Thymus (tissue), 11 donors: Measurements from ENCODE around the gene UBAP1. TPM values are rescaled to one million over a fixed set of nuclear protein-coding genes. Genes with fewer than 3 reads are reported as not detected.
"Not testable (repeated sequence)": the region's sequence is repeated elsewhere in the genome, so short reads cannot be mapped to it uniquely, and the experiment has no call there.

ENCODE experiments used
- DNase-seq, 9 donors: peaks; one replicate each; pipeline ENCODE4 v3.0.0-alpha.2; 2013; ENCODE audit warnings: low spot score in 9 of 9, low read depth in 6 of 9, missing footprints in 1 of 9
- H3K27ac ChIP-seq, 2 donors: one replicate each; pipeline ENCODE4 v1.5.1; 2013; ENCODE audit warnings: control low read depth in 1 of 2, low read depth in 1 of 2, low read length in 1 of 2, mild to moderate bottlenecking in 1 of 2, moderate library complexity in 1 of 2
- H3K27me3 ChIP-seq, 2 donors: one replicate each; pipeline ENCODE4 v1.5.1; 2013; ENCODE audit warnings: low read length in 1 of 2; ENCODE audit not compliant: control insufficient read depth in 2 of 2, insufficient read depth in 1 of 2
- H3K36me3 ChIP-seq, 2 donors: one replicate each; pipeline ENCODE4 v1.5.1; 2013; ENCODE audit warnings: low read length in 1 of 2, mild to moderate bottlenecking in 1 of 2, moderate library complexity in 1 of 2; ENCODE audit not compliant: control insufficient read depth in 2 of 2, insufficient read depth in 2 of 2
- H3K4me1 ChIP-seq, 2 donors: one replicate each; pipeline ENCODE4 v1.5.1; 2013; ENCODE audit warnings: low read length in 2 of 2; ENCODE audit not compliant: control insufficient read depth in 2 of 2, insufficient read depth in 2 of 2
- H3K4me3 ChIP-seq, 2 donors: one replicate each; pipeline ENCODE4 v1.5.1; 2013; ENCODE audit warnings: low read length in 2 of 2, control low read depth in 1 of 2, mild to moderate bottlenecking in 1 of 2
- H3K9me3 ChIP-seq, 2 donors: one replicate each; pipeline ENCODE4 v1.5.1; 2013; ENCODE audit warnings: low read length in 1 of 2, mild to moderate bottlenecking in 1 of 2; ENCODE audit not compliant: control insufficient read depth in 2 of 2, insufficient read depth in 1 of 2
- WGBS: extraction: QIAGEN DNeasy Blood & Tissue Kit; methylation state at CpG from one replicate; pipeline ENCODE4 v1.1.7; 2013; 5-methylcytosine and 5-hydroxymethylcytosine counted together
- polyA plus RNA-seq: library from polyadenylated mRNA; stranded (reverse); fragments of 200-250 nt; gene quantifications from one replicate; pipeline ENCODE4 v1.2.3, GENCODE V29; 2013
- total RNA-seq: library from RNA; stranded (reverse); fragments of 120-200 nt; gene quantifications from one replicate; pipeline ENCODE4 v1.2.4, GENCODE V29; 2013
- donor health status: healthy.

The UBAP1 gene
- total and polyA plus RNA-seq, 2 donors: 19.3 to 40.1 TPM

DNA sequence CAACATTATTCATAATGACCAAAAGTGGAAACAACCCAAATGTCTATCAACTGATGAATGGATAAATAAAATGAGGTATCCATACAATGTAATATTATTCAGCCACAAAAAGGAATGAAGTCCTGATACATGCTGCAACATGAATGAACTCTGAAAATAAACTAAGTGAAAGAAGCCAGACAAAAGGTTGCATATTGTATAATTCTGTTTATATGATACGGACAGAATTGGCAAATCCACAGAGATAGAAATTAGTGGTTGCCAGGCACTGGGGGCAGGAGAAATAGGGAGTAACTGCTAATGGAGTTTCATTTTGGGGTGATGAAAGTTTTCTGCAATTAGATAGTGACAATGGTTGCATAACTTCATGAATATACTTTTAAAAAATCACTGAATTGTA, 103.3 kb downstream of the UBAP1 start:
- no peaks in the 10 kb centered on the region for H3K9me3 ChIP-seq
- WGBS: 93% methylated on average over 1 of the region's 1 CpG
- H3K4me1 ChIP-seq: peaks cover 4 to 6% of the 10 kb centered on the region in 2 donors
- no peak overlapping the region for H3K27ac ChIP-seq
- H3K27me3 ChIP-seq: no peaks in the 10 kb centered on the region
- no peak overlapping the region for H3K4me3 ChIP-seq
- no peak for DNase-seq
- peaks cover 3 to 14% of the 10 kb centered on the region in 2 donors for H3K36me3 ChIP-seq

DNA sequence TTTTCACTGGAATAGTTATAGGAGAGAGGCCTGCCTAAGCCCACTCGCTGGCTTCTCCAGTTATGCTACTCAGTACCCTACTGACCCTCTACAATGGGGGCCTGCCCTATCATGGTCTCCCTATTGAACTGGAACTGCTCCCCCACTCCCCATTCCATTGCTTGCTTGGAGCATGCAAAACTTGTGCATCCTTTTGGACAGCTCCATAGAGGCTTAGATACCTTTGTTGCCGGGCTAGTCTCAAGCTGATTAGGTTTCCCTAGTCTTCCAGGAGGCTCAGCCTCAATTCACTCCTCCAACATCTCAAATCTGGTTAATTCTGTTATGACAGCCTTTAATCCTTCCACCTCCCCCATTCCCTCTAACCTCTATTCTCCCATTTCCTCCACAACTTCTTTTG, 110.3 kb downstream of the UBAP1 start:
- Histone ChIP-seq H3K4me3 (no peak overlapping the region), H3K36me3 (peaks cover 3 to 8% of the 10 kb centered on the region in 2 donors), H3K27ac (no peak overlapping the region), H3K9me3 (no peaks in the 10 kb centered on the region), H3K4me1 (no peaks in the 10 kb centered on the region), H3K27me3 (no peaks in the 10 kb centered on the region)
- no peak for DNase-seq
- 98% methylated on average over 2 of the region's 2 CpGs for WGBS

DNA sequence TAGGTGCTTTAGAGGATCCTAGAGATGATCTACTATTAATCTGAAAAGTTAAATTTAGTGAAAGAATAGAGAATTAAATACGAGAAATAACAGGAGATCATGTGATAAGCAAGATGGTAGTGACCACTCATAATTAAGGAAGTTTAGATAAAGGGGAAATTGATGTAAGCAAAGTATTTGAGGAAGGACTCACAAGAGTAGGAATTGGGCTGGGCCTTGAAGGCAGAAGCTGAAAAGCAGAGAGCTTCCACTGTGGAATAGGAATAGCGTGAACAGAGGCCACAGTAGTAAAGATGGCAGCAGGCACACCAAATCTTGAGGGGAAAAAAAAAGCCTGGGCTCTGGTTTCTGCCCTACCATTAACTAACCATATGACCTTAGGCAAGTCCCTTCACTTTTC, 112.2 kb downstream of the UBAP1 start:
- Histone ChIP-seq H3K27me3 (no peaks in the 10 kb centered on the region), H3K9me3 (no peaks in the 10 kb centered on the region), H3K36me3 (peaks cover 3 to 8% of the 10 kb centered on the region in 2 donors), H3K4me1 (no peaks in the 10 kb centered on the region), H3K27ac (no peak overlapping the region), H3K4me3 (no peak overlapping the region)
- no peak for DNase-seq
- 97% methylated on average over 2 of the region's 2 CpGs for WGBS

DNA sequence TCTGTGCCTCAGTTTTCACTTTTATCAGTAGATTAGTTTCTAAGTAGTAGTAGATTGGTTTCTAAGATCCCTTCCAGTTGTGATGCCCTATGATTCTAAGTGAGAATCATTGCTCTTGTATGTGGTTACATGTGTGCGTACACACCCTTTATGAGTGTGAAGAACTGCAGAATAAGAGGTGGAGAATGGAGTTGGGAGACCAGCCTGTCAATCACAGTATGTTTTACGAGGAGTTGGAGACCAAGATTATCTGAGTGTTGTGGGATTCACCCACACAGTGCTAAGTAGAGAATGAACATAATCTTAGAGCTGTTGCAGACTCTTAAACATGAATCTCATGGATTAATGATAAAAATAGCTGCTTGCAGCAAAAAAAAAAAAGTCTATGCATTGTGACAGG, 112.6 kb downstream of the UBAP1 start:
- WGBS: 98% methylated on average over 2 of the region's 2 CpGs
- H3K36me3 ChIP-seq: peaks cover 3 to 5% of the 10 kb centered on the region in 2 donors

DNA sequence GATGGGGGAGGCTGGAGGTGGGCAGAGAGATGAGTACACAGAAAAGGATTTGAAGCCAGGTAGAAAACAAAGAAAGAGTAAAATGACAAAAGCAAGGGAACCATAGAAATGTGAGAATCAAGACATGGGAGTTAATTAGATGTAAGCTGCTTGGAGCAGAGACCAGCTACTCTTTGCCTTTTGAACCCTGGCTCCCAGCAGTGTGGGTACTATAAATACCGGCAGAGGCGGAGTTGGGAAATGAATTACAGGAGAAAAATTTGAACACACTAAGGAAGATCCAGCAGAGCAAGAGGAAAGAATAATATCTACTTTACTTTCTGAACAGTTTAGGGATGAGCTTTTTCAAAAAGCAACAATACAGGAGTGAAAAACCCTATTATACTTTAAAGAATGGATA, 113.7 kb downstream of the UBAP1 start:
- Histone ChIP-seq H3K4me1 (no peaks in the 10 kb centered on the region), H3K27me3 (no peaks in the 10 kb centered on the region), H3K27ac (no peak overlapping the region), H3K36me3 (peaks cover 0 to 3% of the 10 kb centered on the region in 2 donors), H3K9me3 (no peaks in the 10 kb centered on the region), H3K4me3 (no peak overlapping the region)
- 73% methylated on average over 2 of the region's 2 CpGs for WGBS
- DNase-seq: no peak

More for the DNA sequence above, 112.6 kb downstream of the UBAP1 start:
- Histone ChIP-seq H3K4me3 (no peak overlapping the region), H3K4me1 (no peaks in the 10 kb centered on the region), H3K27ac (no peak overlapping the region), H3K27me3 (no peaks in the 10 kb centered on the region), H3K9me3 (no peaks in the 10 kb centered on the region)
- DNase-seq: no peak

DNA sequence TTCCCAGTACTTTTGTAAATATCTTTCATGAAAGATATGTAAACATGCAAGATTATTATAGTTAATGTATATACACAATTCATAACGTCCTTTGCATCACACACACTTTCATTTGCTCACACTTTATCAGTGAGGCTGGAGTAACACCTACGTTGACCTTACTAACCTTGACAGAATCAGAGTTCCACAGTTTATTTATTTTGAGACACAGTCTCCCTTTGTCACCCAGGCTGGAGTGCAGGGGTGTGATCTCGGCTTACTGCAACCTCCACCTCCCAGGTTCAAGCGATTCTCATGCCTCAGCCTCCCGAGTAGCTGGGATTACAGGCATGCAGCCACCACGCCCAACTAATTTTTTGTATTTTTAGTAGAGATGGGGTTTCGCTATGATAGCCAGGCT, 122.2 kb downstream of the UBAP1 start:
- H3K27me3 ChIP-seq, DNase-seq, H3K4me3 ChIP-seq, H3K9me3 ChIP-seq, H3K27ac ChIP-seq, H3K36me3 ChIP-seq, H3K4me1 ChIP-seq: not testable (repeated sequence)
- 98% methylated on average over 7 of the region's 7 CpGs for WGBS

Other genes starting within 250 kb of the UBAP1 start
- gene UBAP2, start 130.2 kb upstream of the UBAP1 start, total RNA-seq: 31.9 TPM
- gene UBAP2, start 130.2 kb upstream of the UBAP1 start, polyA plus RNA-seq: 17.2 TPM
- 18.6 TPM for gene DCAF12, start 52.3 kb upstream of the UBAP1 start, total RNA-seq
- 17.9 TPM for gene DCAF12, start 52.3 kb upstream of the UBAP1 start, polyA plus RNA-seq
- 4.5 TPM for gene KIF24, start 150.2 kb downstream of the UBAP1 start, total RNA-seq
- gene KIF24, start 150.2 kb downstream of the UBAP1 start, polyA plus RNA-seq: 0.57 TPM
- gene NUDT2, start 150.5 kb downstream of the UBAP1 start, total RNA-seq: 20.3 TPM
- gene NUDT2, start 150.5 kb downstream of the UBAP1 start, polyA plus RNA-seq: 33.9 TPM
- 0.52 TPM for gene MYORG, start 197.9 kb downstream of the UBAP1 start, total RNA-seq
- 1.3 TPM for gene MYORG, start 197.9 kb downstream of the UBAP1 start, polyA plus RNA-seq